Measurements from ENCODE around the gene LNPEP.

The LNPEP gene

GRCh38 chr5:96991708-96992107 is 55.8 kb downstream of the LNPEP start:
- ATAC-seq: no peak
- peak; percentile 71 for TF ChIP-seq ZFP30 (CRISPR knock-in tag; IDR thresholded peaks at IDR 0.05)
- TF ChIP-seq OSR1 (CRISPR knock-in tag; IDR thresholded peaks at IDR 0.05): no peak
- no peak for TF ChIP-seq ZC3H10 (CRISPR knock-in tag; IDR thresholded peaks at IDR 0.05)

GRCh38 chr5:96993760-96994159 is 57.9 kb downstream of the LNPEP start:
- TF ChIP-seq, protein P1, sequence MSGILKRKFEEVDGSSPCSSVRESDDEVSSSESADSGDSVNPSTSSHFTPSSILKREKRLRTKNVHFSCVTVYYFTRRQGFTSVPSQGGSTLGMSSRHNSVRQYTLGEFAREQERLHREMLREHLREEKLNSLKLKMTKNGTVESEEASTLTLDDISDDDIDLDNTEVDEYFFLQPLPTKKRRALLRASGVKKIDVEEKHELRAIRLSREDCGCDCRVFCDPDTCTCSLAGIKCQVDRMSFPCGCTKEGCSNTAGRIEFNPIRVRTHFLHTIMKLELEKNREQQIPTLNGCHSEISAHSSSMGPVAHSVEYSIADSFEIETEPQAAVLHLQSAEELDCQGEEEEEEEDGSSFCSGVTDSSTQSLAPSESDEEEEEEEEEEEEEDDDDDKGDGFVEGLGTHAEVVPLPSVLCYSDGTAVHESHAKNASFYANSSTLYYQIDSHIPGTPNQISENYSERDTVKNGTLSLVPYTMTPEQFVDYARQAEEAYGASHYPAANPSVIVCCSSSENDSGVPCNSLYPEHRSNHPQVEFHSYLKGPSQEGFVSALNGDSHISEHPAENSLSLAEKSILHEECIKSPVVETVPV (CRISPR knock-in tag; IDR thresholded peaks at IDR 0.05): no peak
- TF ChIP-seq ISL1 (CRISPR knock-in tag; IDR thresholded peaks at IDR 0.05) (no peak), ZNF8 (CRISPR knock-in tag; IDR thresholded peaks at IDR 0.05) (no peak), ZFP30 (CRISPR knock-in tag; IDR thresholded peaks at IDR 0.05) (no peak), CSDC2 (CRISPR knock-in tag; IDR thresholded peaks at IDR 0.05) (no peak)
- no peak for ATAC-seq

- TF ChIP-seq TOX (CRISPR knock-in tag; IDR thresholded peaks at IDR 0.05; ENCODE audit: borderline replicate concordance) (no peak), PPARA (CRISPR knock-in tag; IDR thresholded peaks at IDR 0.05; ENCODE audit: borderline replicate concordance) (no peak), ZNF565 (CRISPR knock-in tag; conservative IDR thresholded peaks at IDR 0.05; ENCODE audit: low read depth) (no peak), POU6F1 (CRISPR knock-in tag; IDR thresholded peaks at IDR 0.05; ENCODE audit: borderline replicate concordance, low read depth) (no peak), ZFP30 (CRISPR knock-in tag; IDR thresholded peaks at IDR 0.05) (no peak)
- TF ChIP-seq, protein P2, sequence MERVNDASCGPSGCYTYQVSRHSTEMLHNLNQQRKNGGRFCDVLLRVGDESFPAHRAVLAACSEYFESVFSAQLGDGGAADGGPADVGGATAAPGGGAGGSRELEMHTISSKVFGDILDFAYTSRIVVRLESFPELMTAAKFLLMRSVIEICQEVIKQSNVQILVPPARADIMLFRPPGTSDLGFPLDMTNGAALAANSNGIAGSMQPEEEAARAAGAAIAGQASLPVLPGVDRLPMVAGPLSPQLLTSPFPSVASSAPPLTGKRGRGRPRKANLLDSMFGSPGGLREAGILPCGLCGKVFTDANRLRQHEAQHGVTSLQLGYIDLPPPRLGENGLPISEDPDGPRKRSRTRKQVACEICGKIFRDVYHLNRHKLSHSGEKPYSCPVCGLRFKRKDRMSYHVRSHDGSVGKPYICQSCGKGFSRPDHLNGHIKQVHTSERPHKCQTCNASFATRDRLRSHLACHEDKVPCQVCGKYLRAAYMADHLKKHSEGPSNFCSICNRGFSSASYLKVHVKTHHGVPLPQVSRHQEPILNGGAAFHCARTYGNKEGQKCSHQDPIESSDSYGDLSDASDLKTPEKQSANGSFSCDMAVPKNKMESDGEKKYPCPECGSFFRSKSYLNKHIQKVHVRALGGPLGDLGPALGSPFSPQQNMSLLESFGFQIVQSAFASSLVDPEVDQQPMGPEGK (CRISPR knock-in tag; IDR thresholded peaks at IDR 0.05; ENCODE audit: borderline replicate concordance): no peak
- no peak for ATAC-seq
Measured at GRCh38 chr5:96994493-96994892, 58.6 kb downstream of the LNPEP start.

- no peak for TF ChIP-seq ZNF8 (CRISPR knock-in tag; IDR thresholded peaks at IDR 0.05)
- TF ChIP-seq GLIS3 (CRISPR knock-in tag; IDR thresholded peaks at IDR 0.05): no peak
- no peak for TF ChIP-seq TOX (CRISPR knock-in tag; IDR thresholded peaks at IDR 0.05; ENCODE audit: borderline replicate concordance)
- TF ChIP-seq, protein P2 (CRISPR knock-in tag; IDR thresholded peaks at IDR 0.05; ENCODE audit: borderline replicate concordance): no peak
- TF ChIP-seq BACH2 (CRISPR knock-in tag; IDR thresholded peaks at IDR 0.05; ENCODE audit: borderline replicate concordance): no peak
- TF ChIP-seq CREB5 (CRISPR knock-in tag; IDR thresholded peaks at IDR 0.05; ENCODE audit: low read depth): no peak
- TF ChIP-seq, protein P3, sequence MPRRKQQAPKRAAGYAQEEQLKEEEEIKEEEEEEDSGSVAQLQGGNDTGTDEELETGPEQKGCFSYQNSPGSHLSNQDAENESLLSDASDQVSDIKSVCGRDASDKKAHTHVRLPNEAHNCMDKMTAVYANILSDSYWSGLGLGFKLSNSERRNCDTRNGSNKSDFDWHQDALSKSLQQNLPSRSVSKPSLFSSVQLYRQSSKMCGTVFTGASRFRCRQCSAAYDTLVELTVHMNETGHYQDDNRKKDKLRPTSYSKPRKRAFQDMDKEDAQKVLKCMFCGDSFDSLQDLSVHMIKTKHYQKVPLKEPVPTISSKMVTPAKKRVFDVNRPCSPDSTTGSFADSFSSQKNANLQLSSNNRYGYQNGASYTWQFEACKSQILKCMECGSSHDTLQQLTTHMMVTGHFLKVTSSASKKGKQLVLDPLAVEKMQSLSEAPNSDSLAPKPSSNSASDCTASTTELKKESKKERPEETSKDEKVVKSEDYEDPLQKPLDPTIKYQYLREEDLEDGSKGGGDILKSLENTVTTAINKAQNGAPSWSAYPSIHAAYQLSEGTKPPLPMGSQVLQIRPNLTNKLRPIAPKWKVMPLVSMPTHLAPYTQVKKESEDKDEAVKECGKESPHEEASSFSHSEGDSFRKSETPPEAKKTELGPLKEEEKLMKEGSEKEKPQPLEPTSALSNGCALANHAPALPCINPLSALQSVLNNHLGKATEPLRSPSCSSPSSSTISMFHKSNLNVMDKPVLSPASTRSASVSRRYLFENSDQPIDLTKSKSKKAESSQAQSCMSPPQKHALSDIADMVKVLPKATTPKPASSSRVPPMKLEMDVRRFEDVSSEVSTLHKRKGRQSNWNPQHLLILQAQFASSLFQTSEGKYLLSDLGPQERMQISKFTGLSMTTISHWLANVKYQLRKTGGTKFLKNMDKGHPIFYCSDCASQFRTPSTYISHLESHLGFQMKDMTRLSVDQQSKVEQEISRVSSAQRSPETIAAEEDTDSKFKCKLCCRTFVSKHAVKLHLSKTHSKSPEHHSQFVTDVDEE (CRISPR knock-in tag; IDR thresholded peaks at IDR 0.05): no peak
- no peak for TF ChIP-seq ZC3H10 (CRISPR knock-in tag; IDR thresholded peaks at IDR 0.05)
- TF ChIP-seq PPARA (CRISPR knock-in tag; IDR thresholded peaks at IDR 0.05; ENCODE audit: borderline replicate concordance): no peak
- no peak for TF ChIP-seq ESRRG (CRISPR knock-in tag; IDR thresholded peaks at IDR 0.05)
- TF ChIP-seq ZFP30 (CRISPR knock-in tag; IDR thresholded peaks at IDR 0.05): no peak
- TF ChIP-seq ZNF70 (CRISPR knock-in tag; IDR thresholded peaks at IDR 0.05): no peak
- no peak for TF ChIP-seq OSR1 (CRISPR knock-in tag; IDR thresholded peaks at IDR 0.05)
- TF ChIP-seq TCF4 (CRISPR knock-in tag; IDR thresholded peaks at IDR 0.05; ENCODE audit: borderline replicate concordance): no peak
- TF ChIP-seq ISL1 (CRISPR knock-in tag; IDR thresholded peaks at IDR 0.05): no peak
- no peak for TF ChIP-seq POU6F1 (CRISPR knock-in tag; IDR thresholded peaks at IDR 0.05; ENCODE audit: borderline replicate concordance, low read depth)
- no peak for TF ChIP-seq ZNF565 (CRISPR knock-in tag; conservative IDR thresholded peaks at IDR 0.05; ENCODE audit: low read depth)
- ATAC-seq: no peak
Measured at GRCh38 chr5:96995419-96995818, 59.5 kb downstream of the LNPEP start.
